Fibroblast of the conjunctiva (primary cell): ENCODE results near the gene TPPP.
"Not testable (repeated sequence)": the region's sequence is repeated elsewhere in the genome, so short reads cannot be mapped to it uniquely, and the experiment has no call there.

Source experiments
- DNase-seq: peaks from one replicate; pipeline ENCODE4 v3.0.0-alpha.2; 2010; ENCODE audit warnings: low read depth

Gene TPPP

GRCh38 chr5:692529-693041, 567 bp downstream of the TPPP start:
- DNase-seq = not testable (repeated sequence)

GRCh38 chr5:691817-692528, 1.2 kb downstream of the TPPP start:
- DNase-seq = no peak

- not testable (repeated sequence) for DNase-seq
Measured at GRCh38 chr5:691049-691448, 2.1 kb downstream of the TPPP start.

GRCh38 chr5:690293-690692, 2.9 kb downstream of the TPPP start:
- not testable (repeated sequence) for DNase-seq

- not testable (repeated sequence) for DNase-seq
Measured at GRCh38 chr5:688348-689010, 4.7 kb downstream of the TPPP start.

GRCh38 chr5:686936-687335, 6.2 kb downstream of the TPPP start:
- DNase-seq = not testable (repeated sequence)

- not testable (repeated sequence) for DNase-seq
Measured at GRCh38 chr5:686172-686523, 7.0 kb downstream of the TPPP start.

- no peak for DNase-seq
Measured at GRCh38 chr5:685262-686171, 7.6 kb downstream of the TPPP start.

- no peak for DNase-seq
Measured at GRCh38 chr5:684751-685216, 8.4 kb downstream of the TPPP start.

GRCh38 chr5:683551-684481, 9.3 kb downstream of the TPPP start:
- no peak for DNase-seq

- not testable (repeated sequence) for DNase-seq
Measured at GRCh38 chr5:682651-683358, 10.3 kb downstream of the TPPP start.

- DNase-seq = not testable (repeated sequence)
Measured at GRCh38 chr5:682216-682615, 10.9 kb downstream of the TPPP start.

- DNase-seq = not testable (repeated sequence)
Measured at GRCh38 chr5:681317-682191, 11.6 kb downstream of the TPPP start.

- not testable (repeated sequence) for DNase-seq
Measured at GRCh38 chr5:680836-681235, 12.3 kb downstream of the TPPP start.

- DNase-seq = not testable (repeated sequence)
Measured at GRCh38 chr5:680118-680795, 12.9 kb downstream of the TPPP start.

GRCh38 chr5:679166-679895, 13.8 kb downstream of the TPPP start:
- not testable (repeated sequence) for DNase-seq

- DNase-seq = not testable (repeated sequence)
Measured at GRCh38 chr5:678521-678920, 14.6 kb downstream of the TPPP start.
